Heart right ventricle (tissue), 16 donors: Measurements from ENCODE around the gene THSD4. TPM values are rescaled to one million over a fixed set of nuclear protein-coding genes. Genes with fewer than 3 reads are reported as not detected.

Source experiments
- ATAC-seq, 8 donors: fragments of 200-7000 bp; cut with Tn5 transposase; one replicate each; pipeline ENCODE4 v1.9.1; 2020; ENCODE audit warnings: mild to moderate bottlenecking in 8 of 8, moderate library complexity in 8 of 8, moderate number of reproducible peaks in 1 of 8
- DNase-seq, 2 donors: peaks; one replicate each; pipeline ENCODE4 v3.0.0-alpha.2; 2020
- H3K27ac ChIP-seq, 10 donors: fragments of 200-600 bp; sonication (generic) in 2 of 10; one replicate each; pipeline versions ENCODE4 v1.5.0 to v1.8.0; 2020 to 2022; ENCODE audit warnings: mild to moderate bottlenecking in 3 of 10
- H3K27me3 ChIP-seq, 7 donors: fragments of 200-600 bp; one replicate each; pipeline ENCODE4 v1.8.0; 2021 to 2022; ENCODE audit warnings: mild to moderate bottlenecking in 2 of 7
- H3K36me3 ChIP-seq, 9 donors: fragments of 200-600 bp; sonication (generic) in 1 of 9; one replicate each; pipeline versions ENCODE4 v1.5.0 to v1.8.0; 2020 to 2022; ENCODE audit warnings: mild to moderate bottlenecking in 2 of 9
- H3K4me1 ChIP-seq, 9 donors: fragments of 200-600 bp; sonication (generic) in 1 of 9; one replicate each; pipeline versions ENCODE4 v1.5.0 to v1.8.0; 2020 to 2022; ENCODE audit warnings: mild to moderate bottlenecking in 4 of 9
- H3K4me3 ChIP-seq, 10 donors: fragments of 200-600 bp; sonication (generic) in 2 of 10; one replicate each; pipeline versions ENCODE4 v1.5.0 to v1.8.0; 2020 to 2022; ENCODE audit warnings: mild to moderate bottlenecking in 7 of 10, moderate library complexity in 2 of 10
- H3K9me3 ChIP-seq, 11 donors: fragments of 200-600 bp in 10 of 11; sonication (generic) in 2 of 11; one replicate each; pipeline versions ENCODE4 v1.5.0 to v1.8.0; 2013 to 2022; ENCODE audit warnings: mild to moderate bottlenecking in 2 of 11, control low read depth in 1 of 11, moderate library complexity in 1 of 11
- CTCF ChIP-seq, 9 donors: fragments of 200-600 bp; sonication (generic) in 2 of 9; IDR thresholded peaks; one replicate each; pipeline versions ENCODE4 v1.5.0 to v1.8.0; 2021 to 2022; ENCODE audit warnings: antibody characterized with exemption in 9 of 9, mild to moderate bottlenecking in 5 of 9, moderate library complexity in 1 of 9
- WGBS, 2 donors: extraction: QIAGEN DNeasy Blood & Tissue Kit; methylation state at CpG; one replicate each; pipeline ENCODE4 v1.1.7; 2013; ENCODE audit warnings: inconsistent platforms in 1 of 2; 5-methylcytosine and 5-hydroxymethylcytosine counted together
- intact Hi-C, 10 donors: fragments of 100-400 bp; cut with DNase I; formaldehyde crosslinking; loops; one replicate each; pipeline versions ENCODE4 v1.11.1 to v1.14.2; 2022
- polyA plus RNA-seq, 2 donors: library from polyadenylated mRNA; stranded (reverse); fragments of 200-250 nt; gene quantifications; one replicate each; pipeline ENCODE4 v1.2.3, GENCODE V29; 2013
- total RNA-seq, 10 donors: library from RNA; stranded (reverse); fragmentation: NEBNext Ultra II Directional in 3 of 10; extraction: Animal tissue kit (Norgen Biotek cat#: 25700) in 3 of 10; gene quantifications; one replicate each; pipeline versions ENCODE4 v1.2.1 to v1.2.4, GENCODE V29; 2021 to 2023
- donor health status: Arrhythmogenic right ventricular cardiomyopathy.
- donor health status: ischemic (EF 13 %, LVEDD 7.1; RV severe dilation, severe dysfunction).
- donor health status: healthy with polysubstance abuse.
- donor health status: DM: no; HTN: yes; CAD: no.
- donor health status: DM: no; HTN: no; CAD: no.
- donor health status: ischemic (EF 25% LVEDD 6.9; RV normal size, moderate dysfunction).
- donor health status: ischemic (EF 25% LVEDD 5.7; RV mildly dilated, moderate dysfunction).
- donor health status: healthy.
- donor health status: DM: yes; HTN: yes; CAD: no.
- donor health status: Ischemic cardiomyopathy.
- donor health status: ischemic (EF 35%, LVEDD 5.7; RV mildly dilated, moderate dysfunction).
- donor health status: nonischemic (EF 11% LVEDD 7.7; RV severe dilation, severe dysfunction).
- donor health status: DM: yes; HTN: yes; CAD: no.
- donor health status: PGD.
- donor health status: ischemic (EF 29% LVEDD 5.4; RV normal size, mild dysfunction).
- donor health status: nonischemic (EF 23%, LVEDD 6.1; RV moderate dilation, normal function).

THSD4 gene
- total and polyA plus RNA-seq, 12 donors, result 20.8 to 212 (median 139) TPM

GRCh38 chr15:71458089-71458660, 342.9 kb downstream of the THSD4 start:
- WGBS, 2 donors, result 39 to 50% methylated on average over 2 of the region's 2 CpGs
- ATAC-seq (peak in 7 of 8 donors; percentile 9 to 79 (median 58)), DNase-seq (no peak)
- H3K27me3 ChIP-seq, result no peaks in the 10 kb centered on the region
- intact Hi-C loops, result loop anchor here in 3 of 10 donors (10.0 kb wide), 3 partner anchors 87 to 117 kb away; no protein-coding TSS in a partner anchor
- H3K36me3 ChIP-seq, result no peaks in the 10 kb centered on the region
- H3K4me1 ChIP-seq, result peaks cover 0 to 48% (median 16%) of the 10 kb centered on the region in 9 donors
- no peak overlapping the region for H3K4me3 ChIP-seq
- peak overlapping the region in 4 of 10 donors; percentile 6 to 51 (median 48) for H3K27ac ChIP-seq
- peaks cover 0 to 3% (median 0%) of the 10 kb centered on the region in 11 donors for H3K9me3 ChIP-seq
- TF ChIP-seq CTCF (IDR thresholded peaks at IDR 0.05), result no peak

- WGBS, 2 donors, result 67 to 68% methylated on average over 1 of the region's 1 CpG
Observed at GRCh38 chr15:71461748-71462147, 346.5 kb downstream of the THSD4 start.

GRCh38 chr15:71462638-71463037, 347.4 kb downstream of the THSD4 start:
- no peak for TF ChIP-seq CTCF (IDR thresholded peaks at IDR 0.05)
- H3K27me3 ChIP-seq, result no peaks in the 10 kb centered on the region
- no peak overlapping the region for H3K4me3 ChIP-seq
- no peak overlapping the region for H3K27ac ChIP-seq
- 76 to 81% methylated on average over 1 of the region's 1 CpG for WGBS, 2 donors
- intact Hi-C loops, result loop anchor here in 1 of 10 donors (10.0 kb wide), 1 partner anchor 72 kb away; no protein-coding TSS in a partner anchor
- H3K36me3 ChIP-seq, result no peaks in the 10 kb centered on the region
- DNase-seq (no peak), ATAC-seq (no peak)
- peaks cover 0 to 3% (median 0%) of the 10 kb centered on the region in 11 donors for H3K9me3 ChIP-seq
- H3K4me1 ChIP-seq, result peaks cover 4 to 47% (median 22%) of the 10 kb centered on the region in 9 donors

More at GRCh38 chr15:71461748-71462147, 346.5 kb downstream of the THSD4 start:
- Histone ChIP-seq H3K27me3 (no peaks in the 10 kb centered on the region), H3K4me3 (no peak overlapping the region), H3K27ac (no peak overlapping the region), H3K36me3 (no peaks in the 10 kb centered on the region), H3K9me3 (peaks cover 0 to 3% (median 0%) of the 10 kb centered on the region in 11 donors), H3K4me1 (peaks cover 4 to 55% (median 24%) of the 10 kb centered on the region in 9 donors)
- ATAC-seq (no peak), DNase-seq (no peak)
- TF ChIP-seq CTCF (IDR thresholded peaks at IDR 0.05), result no peak
- intact Hi-C loops, result loop anchor here in 1 of 10 donors (10.0 kb wide), 1 partner anchor 73 kb away; no protein-coding TSS in a partner anchor

- intact Hi-C loops, result loop anchor here in 1 of 10 donors (10.0 kb wide), 1 partner anchor 72 kb away; no protein-coding TSS in a partner anchor
- H3K36me3 ChIP-seq, result no peaks in the 10 kb centered on the region
- no peak overlapping the region for H3K4me3 ChIP-seq
- no peaks in the 10 kb centered on the region for H3K27me3 ChIP-seq
- H3K4me1 ChIP-seq, result peaks cover 4 to 41% (median 19%) of the 10 kb centered on the region in 9 donors
- ATAC-seq (peak in 3 of 8 donors; percentile 45 to 67 (median 56)), DNase-seq (no peak)
- H3K27ac ChIP-seq, result peak overlapping the region in 3 of 10 donors; percentile 13 to 32 (median 16)
- peaks cover 0 to 3% (median 0%) of the 10 kb centered on the region in 11 donors for H3K9me3 ChIP-seq
- WGBS, 2 donors, result 64 to 70% methylated on average over 6 of the region's 6 CpGs
- TF ChIP-seq CTCF (IDR thresholded peaks at IDR 0.05), result no peak
Observed at GRCh38 chr15:71463156-71463665, 347.9 kb downstream of the THSD4 start.
